ENCODE data around the gene FGG.

DNA sequence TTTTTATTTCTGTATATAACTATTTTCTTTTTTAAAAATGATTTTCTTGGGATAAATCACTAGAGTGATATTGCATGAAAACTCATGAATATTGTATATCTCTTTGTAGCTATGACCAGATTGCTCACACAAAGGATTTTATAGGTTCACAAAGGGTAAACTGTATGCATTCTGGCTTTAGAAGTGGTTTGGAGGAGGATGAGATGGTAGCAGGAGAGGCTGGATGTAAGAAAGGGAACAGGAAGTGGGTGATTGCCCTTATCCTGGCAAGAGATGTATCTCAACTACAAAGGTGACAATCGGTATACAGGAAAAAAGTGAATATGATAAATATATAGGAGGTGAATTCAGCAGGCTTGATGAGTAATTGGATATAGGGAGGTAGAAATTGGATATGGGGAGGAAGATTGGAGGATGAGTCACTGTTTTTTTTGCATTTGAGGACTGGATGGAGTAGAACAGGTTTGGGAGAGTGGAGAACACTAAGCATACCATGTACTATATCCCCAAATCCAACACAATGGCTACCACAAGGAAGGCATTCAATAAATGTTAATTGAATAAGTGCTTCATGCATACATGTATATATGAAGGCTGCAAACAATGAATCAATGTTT, 9.9 kb downstream of the FGG start:
- TF ChIP-seq, protein P1, sequence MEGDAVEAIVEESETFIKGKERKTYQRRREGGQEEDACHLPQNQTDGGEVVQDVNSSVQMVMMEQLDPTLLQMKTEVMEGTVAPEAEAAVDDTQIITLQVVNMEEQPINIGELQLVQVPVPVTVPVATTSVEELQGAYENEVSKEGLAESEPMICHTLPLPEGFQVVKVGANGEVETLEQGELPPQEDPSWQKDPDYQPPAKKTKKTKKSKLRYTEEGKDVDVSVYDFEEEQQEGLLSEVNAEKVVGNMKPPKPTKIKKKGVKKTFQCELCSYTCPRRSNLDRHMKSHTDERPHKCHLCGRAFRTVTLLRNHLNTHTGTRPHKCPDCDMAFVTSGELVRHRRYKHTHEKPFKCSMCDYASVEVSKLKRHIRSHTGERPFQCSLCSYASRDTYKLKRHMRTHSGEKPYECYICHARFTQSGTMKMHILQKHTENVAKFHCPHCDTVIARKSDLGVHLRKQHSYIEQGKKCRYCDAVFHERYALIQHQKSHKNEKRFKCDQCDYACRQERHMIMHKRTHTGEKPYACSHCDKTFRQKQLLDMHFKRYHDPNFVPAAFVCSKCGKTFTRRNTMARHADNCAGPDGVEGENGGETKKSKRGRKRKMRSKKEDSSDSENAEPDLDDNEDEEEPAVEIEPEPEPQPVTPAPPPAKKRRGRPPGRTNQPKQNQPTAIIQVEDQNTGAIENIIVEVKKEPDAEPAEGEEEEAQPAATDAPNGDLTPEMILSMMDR (IDR thresholded peaks at IDR 0.05), result no peak
- TF ChIP-seq EP300 (IDR thresholded peaks at IDR 0.05), result no peak
- TF ChIP-seq POLR2AphosphoS5 (IDR thresholded peaks at IDR 0.05), result no peak
- no peak for TF ChIP-seq POLR2A (IDR thresholded peaks at IDR 0.05)

Data from stomach (tissue), 4 donors.